Panc1 (cell line): ENCODE data around the gene JADE2. TPM values are rescaled to one million over a fixed set of nuclear protein-coding genes. Genes with fewer than 3 reads are reported as not detected.

Experiments used
- ATAC-seq: fragments of 200-7000 bp; cut with Tn5 transposase; 2 replicates; pipeline ENCODE4 v1.9.1; 2020; ENCODE audit warnings: mild to moderate bottlenecking, moderate library complexity
- BruUV-seq: library from RNA; stranded (reverse); fragments of 400-500 nt; replicated peaks from 2 replicates; lab custom pipeline; 2021; lab: Mats Ljungman, UMichigan
- CTCF ChIA-PET: fragments of 300-600 bp; sonication (Branson Sonifier 250); formaldehyde crosslinking; loops from one replicate; lab custom pipeline; 2022; ENCODE audit warnings: antibody characterized with exemption; lab: Charles Lee
- POLR2A ChIA-PET: fragments of 300-600 bp; sonication (Branson Sonifier 250); formaldehyde crosslinking; loops from one replicate; lab custom pipeline; 2022; ENCODE audit warnings: antibody characterized with exemption; lab: Charles Lee
- DNase-seq: peaks from one replicate; pipeline ENCODE4 v3.0.0-alpha.2; 2010; ENCODE audit warnings: low read depth, low spot score
- H3K27ac ChIP-seq: 2 replicates; pipeline ENCODE4 v1.5.1; 2011; ENCODE audit warnings: mild to moderate bottlenecking, low read length, inconsistent platforms
- H3K27me3 ChIP-seq: fragments of 200-500 bp; sonication (Bioruptor generic); 2 replicates; pipeline ENCODE4 v1.6.0; 2014; ENCODE audit warnings: low read length, inconsistent platforms; ENCODE audit not compliant: control insufficient read depth, insufficient read depth
- H3K36me3 ChIP-seq: fragments of 200-500 bp; sonication (Bioruptor generic); 2 replicates; pipeline ENCODE4 v1.5.1; 2014; ENCODE audit warnings: inconsistent platforms, mild to moderate bottlenecking, low read length, moderate library complexity; ENCODE audit not compliant: control insufficient read depth, insufficient read depth
- H3K4me1 ChIP-seq: 2 replicates; pipeline ENCODE4 v1.5.1; 2011; ENCODE audit warnings: inconsistent platforms, mild to moderate bottlenecking, low read length, moderate library complexity; ENCODE audit not compliant: control insufficient read depth, insufficient read depth
- H3K4me3 ChIP-seq, 2 experiments: 2 replicates each; pipeline ENCODE4 v1.5.1; 2011 to 2012; ENCODE audit warnings: low read depth in 2 of 2, low read length in 2 of 2, mild to moderate bottlenecking in 2 of 2, inconsistent platforms in 1 of 2, moderate library complexity in 1 of 2
- H3K9me3 ChIP-seq: fragments of 200-500 bp; sonication (Bioruptor generic); 2 replicates; pipeline ENCODE4 v1.5.1; 2014; ENCODE audit warnings: low read depth, mild to moderate bottlenecking, inconsistent platforms, low read length, moderate library complexity; ENCODE audit not compliant: control insufficient read depth, insufficient read depth
- CTCF ChIP-seq: fragments of 450-650 bp; IDR thresholded peaks from 2 replicates; pipeline ENCODE4 v1.5.1; 2017; ENCODE audit warnings: mild to moderate bottlenecking
- POLR2AphosphoS5 ChIP-seq: IDR thresholded peaks from 2 replicates; pipeline ENCODE4 v1.6.1; 2012; ENCODE audit warnings: mild to moderate bottlenecking, low read depth, low read length, moderate library complexity
- REST ChIP-seq, 2 experiments: IDR thresholded peaks; 2 replicates each; pipeline ENCODE4 v1.6.1; 2011 to 2012; ENCODE audit warnings: low read depth in 2 of 2, control low read depth in 1 of 2, low read length in 1 of 2, mild to moderate bottlenecking in 1 of 2, moderate library complexity in 1 of 2; ENCODE audit not compliant: insufficient read depth in 1 of 2
- SIN3A ChIP-seq: IDR thresholded peaks from 2 replicates; pipeline ENCODE4 v1.6.1; 2012; ENCODE audit warnings: low read depth, mild to moderate bottlenecking, low read length, moderate library complexity, borderline replicate concordance; ENCODE audit not compliant: insufficient read depth
- TCF7L2 ChIP-seq: IDR thresholded peaks from 2 replicates; pipeline ENCODE4 v1.6.1; 2011; ENCODE audit warnings: mild to moderate bottlenecking, low read depth, low read length, inconsistent platforms
- in situ Hi-C: cut with HindIII; loops from 2 replicates; pipeline ENCODE4 v1.10.0; 2016; ENCODE audit warnings: low sequenced_read_pairs, low pct_unique_long_range_greater_than_20kb
- intact Hi-C: fragments of 100-400 bp; cut with micrococcal nuclease; formaldehyde crosslinking; loops from one replicate; pipeline ENCODE4 v1.10.0; 2022; ENCODE audit not compliant: unreplicated experiment
- total RNA-seq: library from RNA; stranded (reverse); gene quantifications from one replicate; pipeline ENCODE4 v1.2.1, GENCODE V29; 2021; ENCODE audit not compliant: unreplicated experiment

The JADE2 gene
- total RNA-seq, 1 experiment from 2014 or later: 80.0 TPM

DNA sequence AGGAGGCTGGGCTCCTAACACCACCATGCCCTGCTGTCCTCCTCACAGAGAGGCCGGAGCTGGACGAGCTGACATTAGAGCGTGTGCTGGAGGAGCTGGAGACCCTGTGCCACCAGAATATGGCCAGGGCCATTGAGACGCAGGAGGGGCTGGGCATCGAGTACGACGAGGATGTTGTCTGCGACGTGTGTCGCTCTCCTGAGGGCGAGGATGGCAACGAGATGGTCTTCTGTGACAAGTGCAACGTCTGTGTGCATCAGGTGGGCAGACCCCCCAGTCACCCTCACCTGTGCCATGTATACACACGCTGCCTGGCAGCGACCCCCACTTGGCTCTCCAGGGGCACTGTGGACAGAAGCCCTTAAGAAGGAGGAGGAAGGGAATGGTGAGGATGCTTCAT, 35.2 kb downstream of the JADE2 start:
- in situ Hi-C loops: no loop called here
- ChIA-PET CTCF (interaction anchor here (1.1 kb wide), 1 partner anchor 26 kb away, joined by 7 read pairs; no protein-coding TSS in a partner anchor), POLR2A (no interaction called here)

GRCh38 chr5:134561871-134562296, 36.4 kb downstream of the JADE2 start:
- in situ Hi-C loops (no loop called here), intact Hi-C loops (no loop called here)
- POLR2A ChIA-PET: no interaction called here
- peak; percentile 74; the same call in 1 of the 2 replicates for ATAC-seq
- H3K9me3 ChIP-seq: no peaks in the 10 kb centered on the region
- no peak for DNase-seq
- CTCF ChIA-PET: no interaction called here
- H3K4me1 ChIP-seq: no peaks in the 10 kb centered on the region; the same call in 1 of the 2 replicates
- no TSS peak for BruUV-seq
- H3K27me3 ChIP-seq: no peaks in the 10 kb centered on the region
- TF ChIP-seq CTCF (no peak), TCF7L2 (no peak), POLR2AphosphoS5 (no peak), SIN3A (no peak), REST (IDR thresholded peaks at IDR 0.05; ENCODE audit: insufficient read depth in 1 of 2, low read depth in 2 of 2, low read length in 1 of 2) (no peak)
- no peak overlapping the region for H3K4me3 ChIP-seq
- H3K36me3 ChIP-seq: peaks cover 9% of the 10 kb centered on the region
- H3K27ac ChIP-seq: no peak overlapping the region

More for the DNA sequence above, 35.2 kb downstream of the JADE2 start:
- TF ChIP-seq REST (IDR thresholded peaks at IDR 0.05; ENCODE audit: insufficient read depth in 1 of 2, low read depth in 2 of 2, low read length in 1 of 2) (no peak), TCF7L2 (no peak), CTCF (no peak), POLR2AphosphoS5 (no peak), SIN3A (no peak)
- Histone ChIP-seq H3K36me3 (peaks cover 9% of the 10 kb centered on the region), H3K4me3 (no peak overlapping the region), H3K27me3 (no peaks in the 10 kb centered on the region), H3K4me1 (peaks cover 5% of the 10 kb centered on the region), H3K27ac (no peak overlapping the region), H3K9me3 (no peaks in the 10 kb centered on the region)
- no TSS peak for BruUV-seq
- no peak for DNase-seq
- ATAC-seq: no peak
- intact Hi-C loops: no loop called here
